GM18951 (cell line): ENCODE results near the gene UFSP1.

Source experiments
- POLR2A ChIP-seq: IDR thresholded peaks from 4 replicates; pipeline ENCODE4 v1.6.1; 2011; ENCODE audit warnings: mild to moderate bottlenecking; ENCODE audit not compliant: insufficient read length, insufficient read depth; ENCODE audit errors: extremely low read depth
- in situ Hi-C: fragments of 300-500 bp; cut with MboI; formaldehyde crosslinking; loops from one replicate; pipeline ENCODE4 v1.12.0; 2022; ENCODE audit warnings: low sequenced_read_pairs, mixed read lengths, inconsistent platforms; ENCODE audit not compliant: unreplicated experiment

UFSP1 gene

GRCh38 chr7:100902638-100903037 is 13.1 kb upstream of the UFSP1 start:
- in situ Hi-C loops, result no loop called here
- no peak for TF ChIP-seq POLR2A

- in situ Hi-C loops, result no loop called here
- TF ChIP-seq POLR2A, result no peak
Measured at GRCh38 chr7:100901921-100902332, 12.4 kb upstream of the UFSP1 start.

GRCh38 chr7:100900978-100901377 is 11.5 kb upstream of the UFSP1 start:
- no peak for TF ChIP-seq POLR2A
- in situ Hi-C loops, result no loop called here

GRCh38 chr7:100899432-100899831 is 9.9 kb upstream of the UFSP1 start:
- no peak for TF ChIP-seq POLR2A
- in situ Hi-C loops, result no loop called here

GRCh38 chr7:100897772-100898454 is 8.4 kb upstream of the UFSP1 start:
- in situ Hi-C loops, result no loop called here
- no peak for TF ChIP-seq POLR2A

GRCh38 chr7:100896732-100897608 is 7.5 kb upstream of the UFSP1 start:
- in situ Hi-C loops, result no loop called here

GRCh38 chr7:100895956-100896731 is 6.6 kb upstream of the UFSP1 start:
- no peak for TF ChIP-seq POLR2A
- in situ Hi-C loops, result no loop called here

More at GRCh38 chr7:100896732-100897608, 7.5 kb upstream of the UFSP1 start:
- TF ChIP-seq POLR2A, result no peak

- no peak for TF ChIP-seq POLR2A
- in situ Hi-C loops, result no loop called here
Measured at GRCh38 chr7:100895701-100895955, 6.1 kb upstream of the UFSP1 start, which contains the start of gene ACHE. TSS of gene ACHE (minus strand) at chr7:100895888. CDS start at chr7:100894232, 1,656 bp downstream.

GRCh38 chr7:100894860-100895700 is 5.6 kb upstream of the UFSP1 start:
- in situ Hi-C loops, result loop anchor here (5.0 kb wide), 1 partner anchor 157 kb away; no protein-coding TSS in a partner anchor
- TF ChIP-seq POLR2A, result no peak

GRCh38 chr7:100893910-100894721 is 4.6 kb upstream of the UFSP1 start:
- TF ChIP-seq POLR2A, result no peak

GRCh38 chr7:100893318-100893895 is 3.9 kb upstream of the UFSP1 start:
- no peak for TF ChIP-seq POLR2A
- in situ Hi-C loops, result loop anchor here (5.0 kb wide), 1 partner anchor 159 kb away; no protein-coding TSS in a partner anchor

More at GRCh38 chr7:100893910-100894721, 4.6 kb upstream of the UFSP1 start:
- in situ Hi-C loops, result loop anchor here (5.0 kb wide), 1 partner anchor 158 kb away; no protein-coding TSS in a partner anchor
